HG03060 (cell line): ENCODE results near the gene GPHN.

Source experiments
- ATAC-seq: cut with Tn5 transposase; IDR thresholded peaks from one replicate; pipeline ENCODE4 v1.9.1; 2021; ENCODE audit warnings: low read depth, moderate number of reproducible peaks; ENCODE audit not compliant: unreplicated experiment

The GPHN gene

DNA sequence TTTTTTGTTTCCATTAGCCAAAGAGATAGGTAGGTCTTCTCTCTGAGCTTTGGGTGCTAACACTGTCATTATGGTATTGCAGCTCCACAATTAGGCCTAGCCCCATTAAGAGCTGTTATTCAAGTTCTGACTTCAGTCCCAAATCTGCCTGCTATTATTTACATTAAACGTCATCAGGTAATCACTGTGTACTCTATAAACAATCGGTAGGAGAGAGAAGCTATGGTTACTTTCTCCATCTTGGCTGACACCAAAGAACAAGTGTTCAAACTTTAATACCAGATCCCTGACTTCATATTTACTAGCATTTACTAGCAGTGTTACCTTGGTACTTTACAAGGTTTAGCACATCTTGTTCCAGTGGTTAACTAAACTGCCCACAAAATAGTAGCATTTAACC lies 376.2 kb downstream of the GPHN start:
- no peak for ATAC-seq

DNA sequence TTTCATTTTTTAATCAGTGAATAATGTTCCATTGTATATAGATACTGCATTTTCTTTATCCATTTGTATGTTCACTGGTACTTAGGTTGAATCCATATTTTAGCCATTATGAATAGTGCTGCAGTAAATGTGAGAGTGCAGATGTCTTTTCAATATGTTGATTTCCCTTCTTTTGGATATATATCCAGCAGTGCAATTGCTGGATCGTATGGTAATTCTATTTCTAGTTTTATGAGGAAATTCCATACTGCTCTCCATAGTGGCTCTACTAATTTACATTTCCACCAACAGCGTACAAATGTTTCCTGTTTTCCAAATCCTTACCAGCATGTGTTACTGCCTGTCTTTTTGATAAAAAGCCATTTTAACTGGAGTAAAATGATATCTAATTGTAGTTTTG lies 392.8 kb downstream of the GPHN start:
- ATAC-seq = no peak

DNA sequence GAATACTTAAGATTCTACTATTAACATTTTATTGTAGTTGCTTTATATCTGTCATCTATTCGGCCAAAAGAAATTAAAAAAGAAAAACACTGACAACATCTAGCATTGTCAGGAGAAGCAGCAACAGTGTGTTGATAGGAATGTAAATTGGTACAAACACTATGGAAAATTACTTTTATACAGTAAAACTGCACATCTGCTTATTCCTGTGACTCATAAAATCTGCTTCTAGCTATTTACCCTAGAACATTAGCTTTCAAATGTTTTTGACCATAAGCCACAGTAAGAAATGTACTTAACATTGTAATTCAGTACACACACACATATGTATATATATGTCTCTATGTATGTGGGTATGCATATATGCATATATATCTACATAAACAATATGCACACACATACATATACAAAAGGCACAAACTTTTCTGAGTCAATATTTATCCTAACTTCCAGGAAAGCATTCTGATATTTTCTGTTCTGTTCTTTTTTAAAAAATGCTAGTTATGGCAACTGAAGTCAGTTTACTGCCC lies 402.4 kb downstream of the GPHN start:
- ATAC-seq = no peak

DNA sequence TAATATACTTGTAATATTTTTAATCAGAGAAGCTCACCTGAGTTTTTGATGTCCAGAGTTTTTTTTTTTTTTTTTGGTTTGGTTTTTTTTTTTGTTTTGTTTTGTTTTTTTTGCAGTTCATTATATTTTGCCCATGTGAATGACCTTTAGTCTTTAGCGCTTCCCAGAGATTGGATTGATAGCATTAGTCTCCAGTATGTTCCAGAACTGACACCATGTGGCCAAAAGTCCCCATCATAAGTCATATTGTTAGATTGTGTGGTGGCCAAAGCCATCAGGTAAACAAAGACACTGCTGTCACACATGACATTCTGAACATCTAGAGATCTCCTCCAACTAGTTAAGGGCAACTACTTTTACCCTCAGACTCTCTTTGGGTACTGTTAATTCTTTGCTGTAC lies 408.5 kb downstream of the GPHN start:
- ATAC-seq = no peak

DNA sequence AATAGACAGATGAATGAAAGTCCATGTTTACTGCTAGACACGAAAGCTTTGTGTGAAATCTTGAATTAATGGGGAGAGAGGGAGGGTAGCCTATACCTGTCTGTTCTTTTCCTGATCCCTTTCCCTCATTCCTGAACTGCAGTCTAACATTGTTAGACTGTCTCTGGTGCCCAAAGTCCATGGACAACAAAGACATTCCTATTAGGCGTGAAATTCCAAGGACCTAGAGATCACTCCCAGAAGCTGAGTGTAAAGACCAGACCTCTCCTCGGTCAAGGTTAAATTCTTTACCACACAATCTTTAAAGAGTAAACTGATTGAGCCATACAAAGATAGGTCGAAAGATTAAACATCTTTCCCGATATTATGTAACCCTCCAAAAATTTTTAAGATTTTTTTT lies 410.6 kb downstream of the GPHN start:
- ATAC-seq = no peak

DNA sequence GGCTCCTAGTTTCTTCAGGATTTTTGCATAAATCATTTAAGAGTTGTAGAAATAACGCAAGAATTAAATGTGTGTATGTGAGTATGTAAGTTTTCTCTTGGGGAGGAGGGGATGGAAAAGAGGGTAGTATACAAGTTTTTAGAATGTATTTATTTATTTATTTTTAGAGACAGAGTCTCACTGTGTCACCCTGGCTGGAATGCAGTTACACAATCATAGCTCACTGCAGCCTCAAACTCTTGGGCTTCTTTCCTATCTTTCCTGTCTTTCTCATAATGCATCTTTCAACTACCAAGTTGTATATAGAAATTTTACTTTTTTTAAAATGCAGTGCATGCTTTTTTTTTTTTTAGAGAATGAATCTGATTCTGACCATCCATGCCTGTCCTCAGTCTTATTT lies 412.2 kb downstream of the GPHN start:
- ATAC-seq = no peak

DNA sequence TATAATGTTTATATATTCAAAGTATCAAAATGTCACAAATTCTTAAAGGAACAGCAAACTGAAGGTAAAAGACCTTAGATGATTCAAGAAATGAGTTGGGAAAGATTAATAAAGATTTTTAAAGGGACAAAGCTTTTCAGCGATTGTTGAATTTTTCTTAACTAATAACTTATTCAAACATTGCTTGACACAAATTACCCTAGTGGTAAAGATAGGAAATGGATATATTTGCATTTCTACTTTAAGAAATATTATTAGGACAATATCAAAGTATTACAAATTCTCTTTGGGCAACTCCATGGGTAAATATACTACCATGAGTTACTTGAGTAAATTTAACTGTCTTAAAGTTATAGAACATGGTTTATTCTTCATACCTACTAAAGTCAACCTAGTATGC lies 415.3 kb downstream of the GPHN start:
- no peak for ATAC-seq

DNA sequence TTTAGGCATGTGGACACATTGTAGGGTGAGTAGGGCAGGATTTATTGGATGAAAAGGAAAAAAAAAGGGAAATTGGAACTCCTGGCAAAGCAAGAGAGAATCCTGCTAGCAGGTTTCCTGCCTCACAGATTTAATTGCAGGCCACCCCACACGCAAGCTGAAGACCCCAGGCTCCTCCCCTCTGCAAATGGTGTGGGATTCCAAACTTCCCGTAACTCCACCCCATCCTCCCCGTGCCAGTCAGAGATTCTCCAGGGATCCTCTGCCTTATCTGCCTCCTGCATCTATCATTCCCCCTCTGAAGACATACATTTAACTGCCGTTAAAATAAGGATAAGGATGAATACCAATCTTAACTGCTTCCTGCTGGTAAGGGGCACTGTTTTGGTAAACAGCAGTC lies 431.5 kb downstream of the GPHN start:
- no peak for ATAC-seq

DNA sequence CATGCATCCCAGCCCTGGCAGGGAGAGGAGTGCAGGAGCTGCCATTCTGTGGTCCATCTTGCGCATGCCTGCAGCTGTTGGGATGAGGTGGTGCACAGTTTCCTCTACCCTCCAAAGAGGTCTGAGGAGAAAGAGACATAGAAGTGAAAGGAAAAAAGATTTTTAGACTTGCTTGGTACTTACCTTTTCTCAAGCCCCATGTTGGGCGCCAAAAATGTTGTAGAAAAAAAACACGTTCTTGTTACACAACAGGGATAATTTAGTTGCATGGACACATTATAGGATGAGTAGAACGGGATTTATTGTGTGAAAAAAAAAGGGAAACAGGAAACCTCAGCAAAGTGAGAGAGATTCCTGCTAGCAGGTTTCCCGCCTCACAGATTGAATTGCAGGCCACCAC lies 436.9 kb downstream of the GPHN start:
- no peak for ATAC-seq

DNA sequence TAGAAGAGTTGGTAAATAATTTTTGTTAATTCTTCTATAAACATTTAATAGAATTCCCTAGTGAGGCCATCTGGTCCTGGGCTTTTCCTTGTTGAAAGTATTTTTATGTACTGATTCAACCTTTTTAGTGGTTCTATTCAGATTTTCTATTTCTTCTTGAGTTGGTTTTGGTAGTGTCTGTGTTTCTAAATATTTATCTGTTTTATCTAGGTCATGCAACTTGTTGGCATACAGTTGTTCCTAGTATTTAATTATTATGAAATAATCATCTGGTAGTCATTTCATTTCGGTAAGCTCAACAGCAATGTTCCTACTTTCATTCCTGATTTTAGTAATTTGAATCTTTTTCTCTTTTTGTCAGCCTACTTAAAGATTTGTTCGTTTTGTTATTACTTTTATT lies 447.2 kb downstream of the GPHN start:
- ATAC-seq = no peak

DNA sequence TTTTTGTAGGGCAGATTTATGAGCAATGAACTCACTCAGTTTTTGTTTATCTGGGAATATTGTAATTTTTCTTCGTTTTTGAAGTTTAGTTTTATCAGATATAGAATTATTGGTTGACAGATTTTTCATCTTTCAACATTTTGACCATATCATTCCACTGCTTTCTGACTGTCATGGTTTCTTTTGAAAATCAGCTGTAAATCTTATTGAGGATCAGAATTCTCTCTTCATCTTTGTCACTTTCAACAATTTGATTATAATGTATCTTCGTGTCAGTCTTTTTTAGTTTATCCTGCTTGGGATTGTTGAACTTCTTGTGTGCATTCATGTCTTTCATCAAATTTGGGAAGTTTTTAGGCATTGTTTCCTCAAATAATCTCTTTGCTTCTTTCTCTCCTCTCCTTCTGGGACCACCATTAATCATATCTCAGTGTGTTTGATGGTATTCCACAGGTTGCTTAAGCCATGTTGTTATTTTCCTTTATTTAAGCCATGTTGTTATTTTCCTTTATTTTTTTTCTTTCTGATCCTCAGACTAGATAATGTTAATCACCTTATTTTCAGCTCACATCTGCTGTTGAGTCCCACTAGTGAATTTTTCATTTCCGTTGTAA lies 451.6 kb downstream of the GPHN start:
- ATAC-seq = no peak

DNA sequence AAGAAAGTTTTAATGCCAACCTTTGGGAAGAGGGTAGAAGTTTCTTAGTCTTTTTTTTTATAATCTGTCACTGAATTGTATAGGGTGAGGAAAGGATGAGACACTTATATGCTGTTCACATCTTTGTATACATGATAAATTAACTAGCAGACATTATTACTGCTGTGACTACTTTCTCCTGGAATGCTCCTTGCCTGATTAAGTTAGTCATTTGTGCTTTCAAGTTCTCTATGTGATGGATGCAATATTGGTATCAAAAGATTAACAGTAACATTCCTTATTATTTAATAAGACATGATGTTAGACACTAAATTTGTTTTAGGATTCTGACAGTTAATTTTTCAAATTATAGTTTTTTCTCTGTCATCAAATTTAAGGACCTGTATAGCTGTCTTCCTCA lies 457.9 kb downstream of the GPHN start:
- no peak for ATAC-seq

DNA sequence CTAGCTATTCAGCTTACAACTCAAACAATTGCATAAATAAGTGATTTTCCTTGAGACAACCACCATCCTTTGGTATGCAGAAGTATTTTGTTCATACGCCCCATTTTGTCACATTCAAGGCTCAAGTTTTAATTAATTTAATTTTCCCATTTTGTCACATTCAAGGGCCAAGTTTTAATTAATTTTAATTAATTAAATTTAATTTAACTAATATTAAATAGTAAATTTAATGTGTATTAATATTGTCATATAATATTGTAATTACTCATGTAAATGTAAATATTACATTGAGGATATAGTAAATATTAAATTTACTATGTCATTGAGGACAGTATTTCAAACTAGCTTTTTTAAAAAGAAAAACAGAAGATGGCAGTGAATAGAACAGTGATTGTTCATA lies 464.5 kb downstream of the GPHN start:
- ATAC-seq = no peak

DNA sequence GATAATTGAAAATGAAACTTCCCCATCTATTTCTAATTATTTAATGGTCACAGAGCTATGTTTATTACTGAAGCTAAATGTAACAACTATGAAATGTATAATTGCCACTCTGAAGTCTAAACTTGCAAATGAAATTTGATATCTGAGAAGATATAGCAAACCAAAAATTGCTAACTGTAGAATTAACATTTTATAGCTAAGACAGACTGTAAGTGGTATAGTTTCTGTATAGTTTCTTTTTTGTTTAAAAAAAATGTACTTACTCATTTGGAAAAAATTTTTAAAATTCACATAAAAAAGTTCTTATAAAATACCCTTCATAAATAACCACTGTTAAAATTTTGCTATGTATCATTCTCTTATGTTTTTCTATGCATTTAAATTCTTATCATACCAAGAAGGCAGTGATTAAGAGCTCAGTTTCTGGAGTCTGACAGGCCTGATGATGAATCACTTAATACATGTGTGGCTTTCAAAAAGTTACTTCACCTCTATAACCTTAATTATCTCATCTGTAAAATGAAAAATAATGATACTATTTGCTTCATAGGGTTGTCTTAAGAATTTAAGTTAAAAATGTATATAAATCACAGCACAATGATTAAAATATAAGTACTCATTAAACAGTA lies 466.6 kb downstream of the GPHN start:
- ATAC-seq = no peak

DNA sequence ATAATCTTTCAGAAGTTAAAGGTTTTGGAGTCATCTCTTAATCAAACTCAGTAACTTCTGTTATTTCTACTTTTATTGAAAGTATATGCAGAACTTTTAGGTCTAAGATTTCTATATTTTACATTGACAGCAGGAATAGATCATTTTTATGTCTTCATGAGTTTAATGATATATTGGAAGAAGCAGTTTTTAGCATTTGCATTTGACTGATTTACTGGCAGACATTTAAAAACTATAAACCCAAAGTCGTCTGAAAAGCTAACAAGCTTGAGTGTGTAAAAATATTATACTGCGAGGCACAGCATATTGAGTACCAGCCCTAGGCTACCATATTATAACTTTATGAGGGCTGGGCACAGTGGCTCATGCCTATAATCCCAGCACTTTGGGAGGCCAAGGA lies 467.3 kb downstream of the GPHN start:
- ATAC-seq = no peak

DNA sequence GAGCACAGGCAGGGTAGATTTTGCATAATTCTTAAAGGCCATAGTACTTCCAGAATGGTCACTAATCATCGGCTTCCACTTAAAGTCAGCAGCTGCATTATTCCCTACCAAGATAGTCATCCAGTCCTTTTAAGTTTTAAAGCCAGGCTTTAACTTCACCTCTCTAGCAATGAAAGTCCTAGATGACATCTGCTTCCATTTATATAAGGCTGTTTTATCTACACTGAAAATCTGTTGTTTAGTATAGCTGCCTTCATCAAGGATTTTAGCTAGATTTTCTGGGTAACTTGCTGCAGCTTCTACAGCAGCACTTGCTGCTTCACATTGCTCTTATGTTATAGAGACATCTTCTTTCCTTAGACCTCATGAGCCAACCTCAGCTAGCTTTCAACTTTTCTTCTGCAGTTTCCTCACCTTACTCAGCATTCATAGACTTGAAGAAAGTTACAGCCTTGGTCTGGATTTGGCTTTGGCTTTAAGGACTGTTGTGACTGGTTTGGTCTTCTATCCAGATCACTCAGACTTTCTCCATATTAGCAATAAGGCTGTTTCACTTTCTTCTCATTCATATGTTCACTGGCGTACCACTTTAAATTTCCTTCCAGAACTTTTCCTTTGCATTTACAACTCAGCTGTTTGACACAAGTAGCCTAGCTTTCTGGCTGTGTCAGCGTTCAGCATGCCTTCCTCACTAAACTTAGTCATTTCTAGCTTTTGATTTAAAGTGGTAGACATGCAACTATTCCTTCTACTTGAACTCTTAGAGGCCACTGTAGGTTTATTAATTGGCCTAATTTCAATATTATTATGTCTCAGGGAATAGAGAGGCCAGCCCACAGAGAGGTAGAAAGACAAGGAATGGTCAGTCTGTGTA lies 471.4 kb downstream of the GPHN start:
- no peak for ATAC-seq

DNA sequence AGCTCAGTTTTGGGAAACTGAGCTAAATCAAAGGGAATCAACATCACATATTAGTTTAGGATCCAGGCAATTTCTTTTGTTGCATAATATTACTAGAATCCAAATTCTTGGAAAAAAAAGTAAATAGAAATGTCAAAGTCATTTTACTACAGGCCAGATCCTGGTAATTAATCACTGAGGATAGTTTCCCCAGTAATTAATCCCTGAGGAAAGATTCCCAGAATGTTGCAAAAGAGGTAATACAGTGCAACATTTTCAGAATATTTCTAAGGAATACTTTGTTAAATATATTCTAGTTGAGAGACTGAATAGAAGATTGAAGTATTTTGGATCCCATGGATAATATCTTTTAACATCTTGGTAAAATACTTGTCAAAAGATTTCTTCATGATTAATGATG lies 474.3 kb downstream of the GPHN start:
- no peak for ATAC-seq

DNA sequence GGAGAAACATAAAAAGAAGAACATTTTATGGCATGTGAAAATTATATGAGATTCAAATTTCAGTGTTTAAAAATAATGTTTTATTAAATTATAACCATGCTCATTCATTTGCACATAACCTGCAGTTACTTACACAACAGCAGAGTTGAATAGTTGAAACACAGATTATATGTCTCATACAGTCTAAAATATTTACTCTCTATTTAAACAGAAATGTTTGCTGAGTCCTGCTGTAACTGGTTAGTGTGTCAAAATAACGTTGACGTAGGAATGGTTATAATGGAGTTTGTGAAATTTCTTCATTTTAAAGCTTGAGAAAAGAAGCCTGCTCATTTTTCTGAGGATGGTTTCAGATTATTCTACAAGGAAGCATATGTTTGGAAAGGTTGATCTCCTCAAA lies 484.8 kb downstream of the GPHN start:
- no peak for ATAC-seq

DNA sequence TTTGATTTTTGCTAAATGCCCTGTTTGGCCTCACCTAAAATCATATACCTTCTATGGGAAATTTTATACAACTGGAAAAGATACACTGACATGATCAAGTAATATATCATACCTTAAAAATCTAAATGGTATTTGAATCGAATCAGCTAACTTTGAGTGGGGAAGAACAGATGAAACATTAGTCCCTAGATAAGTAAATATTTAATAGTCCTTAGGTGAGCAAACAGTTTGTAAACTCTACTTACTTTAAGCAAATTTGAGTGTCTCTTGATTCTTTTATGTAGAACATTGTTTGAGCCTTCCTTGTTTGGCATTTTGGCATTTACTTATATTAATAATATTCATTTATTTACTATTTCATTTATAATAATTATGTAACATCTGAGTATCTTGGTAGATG lies 485.6 kb downstream of the GPHN start:
- no peak for ATAC-seq

DNA sequence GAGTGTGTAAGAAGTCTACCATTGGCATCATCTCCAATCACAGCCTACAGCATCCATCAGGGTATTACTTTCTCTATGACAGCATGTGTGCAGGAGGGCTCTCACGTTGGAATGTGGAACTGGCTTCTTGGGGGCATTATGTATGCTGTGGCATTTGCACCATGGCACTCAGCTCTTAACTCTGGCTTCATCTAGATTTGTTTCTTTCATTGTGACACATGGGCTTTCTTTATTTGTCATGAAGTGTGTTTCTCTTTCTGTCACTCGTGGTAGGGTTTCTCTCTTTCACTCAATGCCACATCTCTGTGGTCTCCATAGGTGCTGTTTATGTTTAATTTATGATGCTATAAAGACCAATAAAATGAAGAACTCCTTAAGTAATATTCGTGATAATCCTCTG lies 490.1 kb downstream of the GPHN start:
- ATAC-seq = no peak

DNA sequence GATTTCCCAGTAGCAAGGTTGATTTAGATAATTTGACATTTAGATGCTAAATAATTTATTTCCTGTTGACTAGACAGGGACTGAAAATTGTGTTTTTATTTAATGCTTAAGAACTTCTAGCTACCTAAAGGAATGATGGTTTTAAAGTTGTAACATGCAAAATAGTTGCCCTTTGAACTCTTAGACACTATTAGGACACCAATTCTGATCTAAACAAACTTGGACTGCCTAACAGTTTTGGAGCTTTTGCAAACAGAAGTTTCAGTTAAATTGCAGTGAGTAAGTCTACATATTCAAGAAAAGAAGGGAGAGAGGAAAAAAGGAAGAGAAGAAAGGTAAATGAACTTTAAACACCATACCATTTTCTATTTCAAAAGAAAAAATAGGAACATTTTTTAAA lies 492.0 kb downstream of the GPHN start:
- ATAC-seq = no peak
